Motor neuron (in vitro differentiated cells): ENCODE measurements around the gene VPS51. TPM values are rescaled to one million over a fixed set of nuclear protein-coding genes. Genes with fewer than 3 reads are reported as not detected.
A peak's percentile ranks its signal among the peaks of the same experiment; 100 is the strongest.

ENCODE experiments used
- ATAC-seq, 8 experiments: fragments of 200-7000 bp; cut with Tn5 transposase; replicated peaks in 6 of 8; 2 replicates each; pipeline ENCODE4 v1.8.0; 2021; ENCODE audit warnings: mild to moderate bottlenecking in 8 of 8, moderate library complexity in 8 of 8
- H3K27ac ChIP-seq, 2 donors: fragments of 250-450 bp; sonication (Bioruptor Pico); 2 replicates each; pipeline ENCODE4 v1.9.0; 2021; ENCODE audit warnings: antibody characterized with exemption in 2 of 2, mild to moderate bottlenecking in 2 of 2, moderate library complexity in 1 of 2
- H3K4me1 ChIP-seq, 2 donors: fragments of 250-450 bp; sonication (Bioruptor Pico); replicated peaks in 1 of 2; 2 replicates each; pipeline ENCODE4 v1.6.1; 2021; ENCODE audit warnings: antibody characterized with exemption in 2 of 2, mild to moderate bottlenecking in 2 of 2, moderate library complexity in 1 of 2
- H3K4me3 ChIP-seq, 5 donors: fragments of 250-450 bp; sonication (Bioruptor Pico); 2 replicates each; pipeline ENCODE4 v1.9.0; 2021; ENCODE audit warnings: antibody characterized with exemption in 5 of 5, mild to moderate bottlenecking in 5 of 5, moderate library complexity in 4 of 5
- WGBS, 10 experiments: fragments of 450-650 bp; shearing (Covaris generic); methylation state at CpG; one replicate each; pipeline ENCODE4 v1.0.0; 2022; 5-methylcytosine and 5-hydroxymethylcytosine counted together
- in situ Hi-C, 9 experiments: fragments of 400-800 bp; cut with MboI; loops; one replicate each; pipeline ENCODE4 v1.15.0; 2021; ENCODE audit warnings: low sequenced_read_pairs in 9 of 9, low pct_unique_long_range_greater_than_20kb in 2 of 9; ENCODE audit not compliant: unreplicated experiment in 9 of 9
- total RNA-seq, 8 experiments: library from RNA; unstranded; fragments of 300-600 nt; gene quantifications; 2 replicates each; pipeline versions ENCODE4 v1.2.3 to v1.2.4, GENCODE V29; 2022

VPS51 gene
- total RNA-seq, 8 experiments from 2014 or later = 58.3 to 137 (median 89.5) TPM

DNA sequence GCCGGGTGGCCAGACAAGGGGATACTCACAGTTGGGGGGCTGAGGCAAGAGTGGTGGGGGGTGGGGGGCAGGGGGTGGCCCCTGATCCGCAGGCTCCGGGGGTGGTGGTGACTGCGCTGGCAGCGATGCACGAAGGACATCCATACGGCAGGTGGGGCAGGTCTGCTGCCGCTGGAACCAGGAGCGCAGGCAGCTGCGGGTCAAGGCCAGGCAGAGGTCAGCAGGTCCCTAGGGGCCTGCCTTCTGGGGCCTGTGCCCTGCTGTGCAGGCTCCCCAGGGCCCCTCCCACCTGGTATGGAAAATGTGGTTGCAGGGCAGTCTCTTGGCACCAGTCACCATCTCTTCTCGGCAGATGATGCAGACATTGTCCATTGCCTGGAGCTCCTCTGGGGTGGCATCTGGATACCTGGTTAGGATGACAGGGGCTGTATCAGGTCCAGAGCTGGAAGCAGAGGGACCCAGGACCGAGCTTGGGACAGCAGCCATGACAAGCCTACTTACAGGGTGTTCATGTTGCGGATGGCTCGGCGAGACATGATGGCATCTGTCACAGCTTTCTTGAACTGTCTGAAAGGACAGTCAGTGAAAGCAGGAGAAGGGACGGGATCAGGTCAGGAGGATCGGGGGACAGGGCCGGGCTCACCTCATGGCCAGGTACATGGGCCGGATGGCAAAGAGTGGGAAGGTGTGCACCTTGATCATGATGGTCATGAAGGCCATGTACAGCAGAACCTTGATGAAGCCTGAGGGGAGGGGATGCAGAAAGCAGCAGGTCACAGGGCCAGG, 34.8 kb downstream of the VPS51 start:
- Histone ChIP-seq H3K4me1 (peaks cover 10% of the 10 kb centered on the region in 2 donors), H3K27ac (no peak overlapping the region), H3K4me3 (no peak overlapping the region)
- 79 to 100% (median 94%) methylated on average over 2 to 7 of the region's 19 CpGs; no CpG with 5 or more reads in 4 of the 10 experiments for WGBS, 10 experiments
- ATAC-seq = no peak
- in situ Hi-C loops = no loop called here

DNA sequence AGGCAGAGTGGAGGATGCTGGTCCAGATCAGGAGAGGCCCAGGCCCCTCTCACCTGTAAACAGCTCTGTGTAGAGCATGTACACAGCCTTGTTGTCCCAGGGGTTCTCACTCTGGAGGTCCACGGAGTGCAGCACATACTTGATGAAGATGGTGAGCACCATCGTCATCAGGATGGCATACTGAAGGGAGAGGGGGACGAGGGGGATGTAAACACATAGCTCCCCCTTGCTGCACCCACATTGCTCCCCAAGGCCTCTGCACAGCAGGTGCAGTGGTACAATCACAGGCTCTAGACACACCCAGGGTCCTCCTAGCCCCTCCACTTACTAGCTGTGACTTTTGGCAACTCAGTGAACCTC, 35.4 kb downstream of the VPS51 start:
- Histone ChIP-seq H3K27ac (no peak overlapping the region), H3K4me3 (no peak overlapping the region), H3K4me1 (peaks cover 10 to 11% of the 10 kb centered on the region in 2 donors)
- in situ Hi-C loops = no loop called here
- WGBS, 10 experiments = 80% methylated on average over 1 of the region's 3 CpGs; no CpG with 5 or more reads in 9 of the 10 experiments
- no peak for ATAC-seq

DNA sequence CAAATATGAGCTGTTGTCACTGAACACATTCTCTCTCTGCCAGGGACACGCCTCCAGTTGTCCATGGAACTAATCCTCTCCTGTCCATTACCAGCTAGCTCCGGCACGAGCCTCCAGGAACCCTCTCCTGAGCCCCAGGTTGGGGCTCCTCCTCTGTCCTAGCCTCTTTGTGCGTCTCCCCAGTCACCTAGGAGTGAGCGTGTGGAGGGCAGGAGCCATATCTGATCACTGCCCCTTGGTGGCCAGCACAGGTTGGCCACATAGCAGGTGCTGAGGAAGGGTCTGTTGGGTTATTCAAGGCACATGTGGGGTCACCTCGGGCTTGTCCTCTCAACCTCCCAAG, 35.9 kb downstream of the VPS51 start:
- WGBS, 10 experiments = 74 to 93% (median 90%) methylated on average over 1 to 4 of the region's 6 CpGs; no CpG with 5 or more reads in 5 of the 10 experiments
- in situ Hi-C loops = no loop called here
- peaks cover 10 to 11% of the 10 kb centered on the region in 2 donors for H3K4me1 ChIP-seq
- ATAC-seq = no peak
- H3K4me3 ChIP-seq = no peak overlapping the region
- H3K27ac ChIP-seq = no peak overlapping the region

DNA sequence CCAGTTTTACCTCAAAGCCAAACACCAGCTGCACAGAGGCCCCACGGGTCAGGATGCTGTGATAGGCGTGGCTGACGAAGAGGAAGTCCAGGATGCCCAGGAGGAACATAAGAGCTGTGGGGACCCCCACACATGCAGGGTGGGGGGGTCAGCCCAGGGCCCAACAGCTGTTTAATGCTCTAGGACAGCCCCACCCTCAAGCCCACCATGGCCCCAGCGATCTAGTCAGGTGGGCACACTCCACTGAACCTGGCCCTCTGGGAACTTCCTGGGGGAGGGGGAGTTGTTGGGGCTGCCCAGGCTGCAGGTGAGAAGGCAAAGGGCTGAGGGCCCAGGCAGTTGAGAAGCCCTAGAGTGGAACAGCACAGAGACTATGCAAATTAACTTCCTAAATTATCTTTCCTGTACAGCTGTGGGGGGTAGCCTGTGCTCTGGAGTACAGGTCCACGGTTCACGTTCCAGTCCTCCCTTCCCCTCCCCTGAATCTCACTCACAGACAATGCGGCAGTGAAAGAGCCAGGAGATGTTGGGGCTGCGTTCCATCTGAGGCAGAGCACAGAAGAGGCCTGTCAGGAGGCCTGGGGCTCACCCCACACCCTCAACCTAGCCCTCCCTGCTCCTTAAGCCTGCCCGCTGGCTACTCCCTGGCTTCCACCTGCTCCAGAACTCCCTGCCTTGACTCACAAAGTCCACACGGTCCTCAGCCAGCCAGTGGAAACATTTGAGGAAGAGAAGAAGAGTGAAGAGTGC, 36.4 kb downstream of the VPS51 start:
- H3K4me1 ChIP-seq = peaks cover 10 to 11% of the 10 kb centered on the region in 2 donors
- no peak overlapping the region for H3K27ac ChIP-seq
- H3K4me3 ChIP-seq = peak overlapping the region in 1 of 5 donors; percentile 84
- in situ Hi-C loops = no loop called here
- 47 to 100% (median 93%) methylated on average over 1 to 6 of the region's 10 CpGs; no CpG with 5 or more reads in 5 of the 10 experiments for WGBS, 10 experiments
- no peak for ATAC-seq

GRCh38 chr11:65132988-65133700, 37.1 kb downstream of the VPS51 start:
- Histone ChIP-seq H3K4me1 (peaks cover 10 to 11% of the 10 kb centered on the region in 2 donors), H3K4me3 (peak overlapping the region; percentile 71 to 96 (median 84)), H3K27ac (peak overlapping the region in 1 of 2 donors; percentile 20)
- WGBS, 10 experiments = 4 to 90% (median 52%) methylated on average over 3 to 14 of the region's 18 CpGs; no CpG with 5 or more reads in 4 of the 10 experiments
- in situ Hi-C loops = no loop called here
- no peak for ATAC-seq

DNA sequence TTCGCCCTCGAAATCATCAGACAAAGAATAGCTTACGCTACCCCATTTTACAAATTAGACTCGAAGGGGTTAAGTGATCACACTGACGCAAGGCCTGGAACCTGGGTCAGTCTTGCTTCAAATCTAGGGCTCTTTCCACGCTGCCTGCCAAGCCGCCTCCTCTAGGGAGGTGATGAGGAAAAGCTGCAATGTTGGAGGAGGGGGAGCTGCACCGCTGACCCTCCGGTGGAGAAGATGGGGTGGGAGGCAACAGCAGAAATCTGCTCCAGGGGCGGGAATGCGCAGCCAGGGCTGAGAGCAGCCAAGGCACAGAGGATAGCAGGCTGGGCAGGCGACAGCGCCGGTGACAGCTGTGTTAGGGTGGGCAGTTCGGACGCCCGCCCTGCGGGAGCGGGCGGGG, 37.7 kb downstream of the VPS51 start:
- Histone ChIP-seq H3K4me1 (peaks cover 10 to 11% of the 10 kb centered on the region in 2 donors), H3K27ac (peak overlapping the region; percentile 100), H3K4me3 (peak overlapping the region; percentile 71 to 96 (median 84))
- in situ Hi-C loops = no loop called here
- WGBS, 10 experiments = 0 to 7% (median 4%) methylated on average over 3 to 5 of the region's 20 CpGs; no CpG with 5 or more reads in 6 of the 10 experiments
- peak in 1 of 8 experiments; percentile 0 for ATAC-seq

- Histone ChIP-seq H3K4me3 (peak within 1 kb of the TSS; percentile 71 to 96 (median 84)), H3K4me1 (peaks cover 10 to 11% of the 10 kb centered on the region in 2 donors), H3K27ac (peak within 1 kb of the TSS; percentile 100)
- peak; percentile 78 to 85 (median 82) for ATAC-seq
- 0 to 3% (median 0%) methylated on average over 1 to 7 of the region's 60 CpGs; no CpG with 5 or more reads in 5 of the 10 experiments for WGBS, 10 experiments
- in situ Hi-C loops = no loop called here
Measured at GRCh38 chr11:65134240-65134951, 38.4 kb downstream of the VPS51 start, which contains the start of gene SYVN1. SYVN1 (minus strand) TSS chr11:65134519; CDS start chr11:65133601, 918 bp downstream.

- in situ Hi-C loops = no loop called here
- ATAC-seq = peak; percentile 84 to 90 (median 86)
- Histone ChIP-seq H3K27ac (peak overlapping the region; percentile 100), H3K4me3 (peak overlapping the region; percentile 71 to 96 (median 84)), H3K4me1 (peaks cover 10 to 11% of the 10 kb centered on the region in 2 donors)
- WGBS, 10 experiments = 0 to 14% (median 4%) methylated on average over 3 to 19 of the region's 24 CpGs; no CpG with 5 or more reads in 1 of the 10 experiments
Measured at GRCh38 chr11:65134952-65135632, 39.1 kb downstream of the VPS51 start.

DNA sequence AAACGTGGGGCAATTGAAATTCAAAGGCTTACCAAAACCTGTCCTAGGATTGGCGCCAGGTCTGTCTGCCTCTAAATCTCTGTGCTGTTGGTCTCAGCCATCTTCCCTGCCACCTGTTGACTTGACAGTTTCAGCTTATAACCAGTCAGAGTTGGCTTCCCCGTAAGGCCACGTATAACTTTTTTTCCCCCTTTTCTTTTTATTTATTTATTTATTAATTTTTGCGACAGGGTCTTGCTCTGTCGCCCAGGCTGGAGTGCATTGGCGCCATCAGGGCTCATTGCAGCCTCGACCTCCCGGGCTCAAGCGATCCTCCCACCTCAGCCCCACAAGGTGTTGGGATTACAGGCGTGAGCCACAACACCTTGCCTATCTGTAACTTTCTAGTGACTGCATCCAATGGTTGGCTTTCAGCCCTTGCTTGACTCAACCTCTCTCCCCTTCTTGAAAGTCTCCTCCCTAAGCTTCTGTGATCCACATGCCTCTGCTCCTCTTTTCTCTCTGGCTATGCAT, 39.7 kb downstream of the VPS51 start:
- 0 to 82% (median 64%) methylated on average over 1 to 10 of the region's 11 CpGs; no CpG with 5 or more reads in 1 of the 10 experiments for WGBS, 10 experiments
- peaks cover 10 to 11% of the 10 kb centered on the region in 2 donors for H3K4me1 ChIP-seq
- in situ Hi-C loops = no loop called here
- peak overlapping the region; percentile 100 for H3K27ac ChIP-seq
- no peak for ATAC-seq
- H3K4me3 ChIP-seq = peak overlapping the region; percentile 71 to 96 (median 84)

GRCh38 chr11:65136515-65137096, 40.6 kb downstream of the VPS51 start:
- no peak for ATAC-seq

GRCh38 chr11:65141896-65142494, 46.0 kb downstream of the VPS51 start:
- Histone ChIP-seq H3K27ac (no peak overlapping the region), H3K4me3 (no peak overlapping the region), H3K4me1 (no peaks in the 10 kb centered on the region)
- no peak for ATAC-seq
- 64 to 100% (median 76%) methylated on average over 1 to 7 of the region's 7 CpGs; no CpG with 5 or more reads in 2 of the 10 experiments for WGBS, 10 experiments
- in situ Hi-C loops = no loop called here

More at GRCh38 chr11:65136515-65137096, 40.6 kb downstream of the VPS51 start:
- Histone ChIP-seq H3K4me3 (no peak overlapping the region), H3K4me1 (peaks cover 10 to 11% of the 10 kb centered on the region in 2 donors), H3K27ac (no peak overlapping the region)
- WGBS, 10 experiments = 78 to 96% (median 87%) methylated on average over 1 to 12 of the region's 15 CpGs; no CpG with 5 or more reads in 1 of the 10 experiments
- in situ Hi-C loops = no loop called here
